ENCODE results near the gene SCRN1.
"Not testable (repeated sequence)": the region's sequence is repeated elsewhere in the genome, so short reads cannot be mapped to it uniquely, and the experiment has no call there.

The SCRN1 gene

DNA sequence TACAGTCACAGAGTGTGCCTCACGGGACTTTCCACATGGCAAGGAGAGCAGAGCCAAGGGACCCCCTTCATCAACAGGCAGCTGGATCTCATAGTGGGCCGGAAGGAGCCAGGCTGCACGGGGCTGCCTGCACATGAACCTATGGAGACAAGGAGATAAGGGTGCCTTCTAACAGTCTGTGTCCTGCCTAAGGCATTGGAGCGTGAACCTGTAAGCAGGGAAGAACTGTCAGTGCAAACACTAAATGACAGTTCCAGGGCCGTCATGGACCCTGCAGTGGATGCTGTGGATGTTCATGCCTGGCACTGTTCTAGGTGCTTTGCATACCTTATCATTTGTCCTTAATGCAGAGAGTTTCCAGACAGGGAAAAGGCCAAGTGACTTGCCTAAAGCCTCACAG lies 97.4 kb downstream of the SCRN1 start:
- DNase-seq (ENCODE audit: low read depth in 2 of 2, low spot score in 1 of 2), result no peak

GRCh38 chr7:29891766-29892165 lies 97.8 kb downstream of the SCRN1 start:
- DNase-seq (ENCODE audit: low read depth in 2 of 2, low spot score in 1 of 2), result no peak

- DNase-seq (ENCODE audit: low read depth in 2 of 2, low spot score in 1 of 2), result not testable (repeated sequence)
These were observed 98.8 kb downstream of the SCRN1 start for GRCh38 chr7:29890786-29891185.

- DNase-seq (ENCODE audit: low read depth in 2 of 2, low spot score in 1 of 2), result no peak
These were observed 99.3 kb downstream of the SCRN1 start for GRCh38 chr7:29890251-29890650.

GRCh38 chr7:29889288-29889687 lies 100.3 kb downstream of the SCRN1 start:
- no peak for DNase-seq (ENCODE audit: low read depth in 2 of 2, low spot score in 1 of 2)

- no peak for DNase-seq (ENCODE audit: low read depth in 2 of 2, low spot score in 1 of 2)
These were observed 101.6 kb downstream of the SCRN1 start for GRCh38 chr7:29888006-29888405.

- no peak for DNase-seq (ENCODE audit: low read depth in 2 of 2, low spot score in 1 of 2)
These were observed 102.8 kb downstream of the SCRN1 start for GRCh38 chr7:29886827-29887226.

- DNase-seq (ENCODE audit: low read depth in 2 of 2, low spot score in 1 of 2), result no peak
These were observed 104.0 kb downstream of the SCRN1 start for GRCh38 chr7:29885626-29886025.

- no peak for DNase-seq (ENCODE audit: low read depth in 2 of 2, low spot score in 1 of 2)
These were observed 105.0 kb downstream of the SCRN1 start for GRCh38 chr7:29884399-29885272.

GRCh38 chr7:29883462-29884398 lies 105.9 kb downstream of the SCRN1 start:
- no peak for DNase-seq (ENCODE audit: low read depth in 2 of 2, low spot score in 1 of 2)

DNA sequence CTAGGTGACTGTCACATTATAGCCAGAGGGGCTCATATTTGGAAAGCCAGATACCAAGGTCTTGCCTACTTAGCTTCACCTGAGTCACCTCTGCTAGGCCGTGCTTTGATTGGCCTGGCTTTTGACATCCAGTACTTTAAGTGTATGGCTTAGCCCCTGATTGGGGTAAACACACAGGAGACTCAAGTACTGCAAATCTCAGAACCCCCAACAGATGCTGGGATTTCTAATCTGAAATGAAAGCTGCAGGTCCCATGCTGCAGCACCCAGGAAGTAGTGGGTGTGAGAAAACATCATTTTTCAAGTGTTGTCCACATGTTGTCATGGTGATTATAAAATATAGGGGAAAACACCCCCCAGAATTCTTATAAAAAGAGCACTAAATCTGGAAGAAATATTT lies 107.1 kb downstream of the SCRN1 start:
- no peak for DNase-seq (ENCODE audit: low read depth in 2 of 2, low spot score in 1 of 2)

GRCh38 chr7:29881724-29882123 lies 107.9 kb downstream of the SCRN1 start:
- no peak for DNase-seq (ENCODE audit: low read depth in 2 of 2, low spot score in 1 of 2)

GRCh38 chr7:29879609-29880008 lies 110.0 kb downstream of the SCRN1 start:
- DNase-seq (ENCODE audit: low read depth in 2 of 2, low spot score in 1 of 2), result no peak

- no peak for DNase-seq (ENCODE audit: low read depth in 2 of 2, low spot score in 1 of 2)
These were observed 111.4 kb downstream of the SCRN1 start for GRCh38 chr7:29878081-29878688.

GRCh38 chr7:29877196-29877595 lies 112.4 kb downstream of the SCRN1 start:
- DNase-seq (ENCODE audit: low read depth in 2 of 2, low spot score in 1 of 2), result no peak

- DNase-seq (ENCODE audit: low read depth in 2 of 2, low spot score in 1 of 2), result no peak
These were observed 113.9 kb downstream of the SCRN1 start for GRCh38 chr7:29875741-29876140.

GRCh38 chr7:29873644-29874294 lies 115.8 kb downstream of the SCRN1 start:
- DNase-seq (ENCODE audit: low read depth in 2 of 2, low spot score in 1 of 2), result no peak

DNA sequence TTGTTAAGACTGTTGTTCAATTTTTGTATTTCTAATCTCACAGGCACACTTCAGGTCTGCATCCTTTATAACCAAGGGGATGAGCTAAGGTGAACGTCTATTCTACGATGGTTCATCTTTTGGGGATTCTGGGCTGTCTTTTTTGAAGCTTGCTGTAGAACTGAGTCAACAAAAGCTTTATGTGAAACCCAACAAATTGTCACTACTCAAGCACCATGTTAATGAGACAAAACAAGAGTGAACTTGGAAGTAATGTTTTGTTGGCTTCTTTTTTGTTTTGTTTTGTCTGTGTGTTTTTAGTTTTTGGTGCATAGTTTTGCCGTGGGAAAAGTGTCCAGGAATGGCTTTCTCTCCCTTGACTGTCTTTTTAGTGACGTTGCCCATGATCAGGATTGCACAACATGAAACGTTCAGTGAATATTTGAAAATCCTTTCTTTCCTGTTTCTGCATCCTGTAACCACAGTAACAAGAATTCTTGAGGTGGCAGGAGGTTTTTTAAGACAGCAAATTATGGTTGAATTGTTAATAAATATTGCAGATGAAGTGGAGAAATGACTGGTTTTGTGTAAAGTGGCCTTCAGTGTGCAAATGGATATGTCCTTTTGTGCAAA lies 117.7 kb downstream of the SCRN1 start:
- DNase-seq (ENCODE audit: low read depth in 2 of 2, low spot score in 1 of 2), result no peak
